Measurements from ENCODE around the gene TMBIM6. TPM values are rescaled to one million over a fixed set of nuclear protein-coding genes. Genes with fewer than 3 reads are reported as not detected.
A peak's percentile ranks its signal among the peaks of the same experiment; 100 is the strongest.

The TMBIM6 gene
- total and polyA plus RNA-seq, 2 experiments from 2014 or later: 534 to 805 TPM

DNA sequence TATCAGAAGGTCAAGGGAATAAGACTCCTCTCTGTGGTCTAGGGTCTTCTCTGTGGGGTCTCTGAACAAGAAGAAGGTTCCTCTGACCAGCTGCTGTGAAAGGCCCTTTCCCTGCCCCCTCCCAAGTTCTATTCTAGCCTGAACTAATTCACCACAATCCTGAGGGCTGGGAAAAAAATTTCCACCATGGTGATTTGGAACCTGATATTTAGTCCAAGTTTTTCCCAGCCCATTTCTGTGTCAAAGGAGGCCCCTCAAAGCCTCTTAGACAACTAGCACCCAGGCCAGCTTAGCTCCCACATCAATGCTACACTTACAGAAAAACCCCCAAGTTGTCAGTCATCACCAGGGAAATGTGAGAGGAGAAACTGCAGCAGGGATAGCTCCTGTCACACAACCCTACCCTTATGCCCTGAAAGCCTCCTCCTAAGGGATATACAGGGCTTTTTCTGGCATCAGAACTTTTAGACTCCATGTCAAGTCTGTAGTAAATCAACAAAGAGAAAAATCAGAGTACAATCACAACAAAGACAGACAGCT is 38.6 kb upstream of the TMBIM6 start:
- Histone ChIP-seq H3K79me2 (peaks cover 32% of the 10 kb centered on the region), H3K36me3 (replicated peaks; ENCODE audit: insufficient read depth, low read depth) (no peaks in the 10 kb centered on the region), H3K4me1 (ENCODE audit: insufficient read depth) (peaks cover 11% of the 10 kb centered on the region), H3K9me3 (ENCODE audit: low read depth) (no peaks in the 10 kb centered on the region), H3K4me3 (no peak overlapping the region), H4K20me1 (ENCODE audit: insufficient read depth, poor library complexity, severe bottlenecking) (no peaks in the 10 kb centered on the region), H3K27me3 (peaks cover 13% of the 10 kb centered on the region), H3K4me2 (no peak overlapping the region), H3K9me2 (replicated peaks; ENCODE audit: insufficient read depth) (no peaks in the 10 kb centered on the region), H3K27ac (no peak overlapping the region), H2AFZ (no peak overlapping the region)
- no peak for DNase-seq (ENCODE audit: low spot score)
- no peak for TF ChIP-seq EZH2 (IDR thresholded peaks at IDR 0.05; ENCODE audit: borderline replicate concordance)
- no peak for TF ChIP-seq CTCF (IDR thresholded peaks at IDR 0.05; ENCODE audit: poor library complexity)
- TF ChIP-seq EZH2phosphoT487 (IDR thresholded peaks at IDR 0.05; ENCODE audit: low read depth, severe bottlenecking, unreplicated experiment): no peak

GRCh38 chr12:49703647-49704137 is 37.7 kb upstream of the TMBIM6 start:
- peaks cover 32% of the 10 kb centered on the region for H3K79me2 ChIP-seq

GRCh38 chr12:49705479-49706134 is 35.8 kb upstream of the TMBIM6 start:
- H3K79me2 ChIP-seq: peaks cover 32% of the 10 kb centered on the region
- H3K36me3 ChIP-seq (replicated peaks; ENCODE audit: insufficient read depth, low read depth): no peaks in the 10 kb centered on the region
- H3K9me3 ChIP-seq (ENCODE audit: low read depth): no peaks in the 10 kb centered on the region
- no peak for DNase-seq (ENCODE audit: low spot score)
- WGBS (ENCODE audit: low lambda C conversion rate, missing lambda C conversion rate): 52% methylated on average over 10 of the region's 10 CpGs
- peaks cover 30% of the 10 kb centered on the region for H3K27me3 ChIP-seq
- H3K4me3 ChIP-seq: no peak overlapping the region
- peaks cover 7% of the 10 kb centered on the region for H3K4me1 ChIP-seq (ENCODE audit: insufficient read depth)
- H3K4me2 ChIP-seq: peak overlapping the region; percentile 96
- no peak for TF ChIP-seq CTCF (IDR thresholded peaks at IDR 0.05; ENCODE audit: poor library complexity)
- no peak overlapping the region for H2AFZ ChIP-seq
- peak overlapping the region; percentile 94 for H3K27ac ChIP-seq
- H4K20me1 ChIP-seq (ENCODE audit: insufficient read depth, poor library complexity, severe bottlenecking): no peaks in the 10 kb centered on the region
- H3K9me2 ChIP-seq (replicated peaks; ENCODE audit: insufficient read depth): no peaks in the 10 kb centered on the region

More at GRCh38 chr12:49703647-49704137, 37.7 kb upstream of the TMBIM6 start:
- H3K9me2 ChIP-seq (replicated peaks; ENCODE audit: insufficient read depth): no peaks in the 10 kb centered on the region
- H3K9me3 ChIP-seq (ENCODE audit: low read depth): no peaks in the 10 kb centered on the region
- H4K20me1 ChIP-seq (ENCODE audit: insufficient read depth, poor library complexity, severe bottlenecking): no peaks in the 10 kb centered on the region
- no peak overlapping the region for H3K27ac ChIP-seq
- TF ChIP-seq CTCF (IDR thresholded peaks at IDR 0.05; ENCODE audit: poor library complexity) (no peak), EZH2phosphoT487 (IDR thresholded peaks at IDR 0.05; ENCODE audit: low read depth, severe bottlenecking, unreplicated experiment) (no peak), EZH2 (IDR thresholded peaks at IDR 0.05; ENCODE audit: borderline replicate concordance) (no peak)
- H2AFZ ChIP-seq: no peak overlapping the region
- WGBS (ENCODE audit: low lambda C conversion rate, missing lambda C conversion rate): 88% methylated on average over 3 of the region's 3 CpGs
- no peaks in the 10 kb centered on the region for H3K36me3 ChIP-seq (replicated peaks; ENCODE audit: insufficient read depth, low read depth)
- H3K4me1 ChIP-seq (ENCODE audit: insufficient read depth): peaks cover 11% of the 10 kb centered on the region
- no peak overlapping the region for H3K4me3 ChIP-seq
- no peak for DNase-seq (ENCODE audit: low spot score)
- H3K27me3 ChIP-seq: peaks cover 16% of the 10 kb centered on the region
- H3K4me2 ChIP-seq: no peak overlapping the region
